Mesendoderm (in vitro differentiated cells): ENCODE measurements around the gene TAF11L14. TPM values are rescaled to one million over a fixed set of nuclear protein-coding genes. Genes with fewer than 3 reads are reported as not detected.
"Not testable (repeated sequence)": the region's sequence is repeated elsewhere in the genome, so short reads cannot be mapped to it uniquely, and the experiment has no call there.

Experiments
- DNase-seq: peaks from one replicate; pipeline ENCODE4 v3.0.0; 2013
- H2AK5ac ChIP-seq: 2 replicates; pipeline ENCODE4 v1.6.1; 2013; ENCODE audit warnings: low read length, inconsistent platforms
- H2BK120ac ChIP-seq: 2 replicates; pipeline ENCODE4 v1.6.1; 2013; ENCODE audit warnings: low read depth, mild to moderate bottlenecking, low read length, moderate library complexity, mixed read lengths
- H2BK15ac ChIP-seq: replicated peaks from 2 replicates; pipeline ENCODE4 v1.6.1; 2013; ENCODE audit warnings: low read depth, mild to moderate bottlenecking, moderate library complexity
- H2BK5ac ChIP-seq: 2 replicates; pipeline ENCODE4 v1.6.1; 2013; ENCODE audit warnings: low read length, inconsistent platforms
- H3K18ac ChIP-seq: 2 replicates; pipeline ENCODE4 v1.6.1; 2013; ENCODE audit warnings: mild to moderate bottlenecking, low read length, mixed read lengths
- H3K23ac ChIP-seq: one replicate; pipeline ENCODE4 v1.6.1; 2013; ENCODE audit warnings: low read length
- H3K27ac ChIP-seq: 2 replicates; pipeline ENCODE4 v1.5.1; 2013; ENCODE audit warnings: low read depth, mild to moderate bottlenecking, inconsistent platforms, low read length, moderate library complexity
- H3K27me3 ChIP-seq: 2 replicates; pipeline ENCODE4 v1.6.1; 2013; ENCODE audit warnings: low read length, control low read depth, mild to moderate bottlenecking, inconsistent platforms; ENCODE audit not compliant: insufficient read depth, poor library complexity
- H3K36me3 ChIP-seq: 2 replicates; pipeline ENCODE4 v1.6.1; 2013; ENCODE audit warnings: low read length, inconsistent platforms; ENCODE audit not compliant: control insufficient read depth, insufficient read depth
- H3K4ac ChIP-seq: one replicate; pipeline ENCODE4 v1.6.1; 2013; ENCODE audit warnings: low read depth, mild to moderate bottlenecking, low read length, moderate library complexity
- H3K4me1 ChIP-seq: 2 replicates; pipeline ENCODE4 v1.6.1; 2013; ENCODE audit warnings: low read depth, low read length, inconsistent platforms; ENCODE audit not compliant: control insufficient read depth
- H3K4me2 ChIP-seq: 2 replicates; pipeline ENCODE4 v1.6.1; 2013; ENCODE audit warnings: low read length
- H3K4me3 ChIP-seq: 2 replicates; pipeline ENCODE4 v1.5.1; 2013; ENCODE audit warnings: mild to moderate bottlenecking, low read length
- H3K56ac ChIP-seq: one replicate; pipeline ENCODE4 v1.6.1; 2013; ENCODE audit warnings: low read length
- H3K79me1 ChIP-seq: 2 replicates; pipeline ENCODE4 v1.6.1; 2013; ENCODE audit warnings: low read length, inconsistent platforms
- H3K79me2 ChIP-seq: 2 replicates; pipeline ENCODE4 v1.6.1; 2013; ENCODE audit warnings: mild to moderate bottlenecking, low read length; ENCODE audit not compliant: control insufficient read depth, insufficient read depth
- H3K9ac ChIP-seq: 2 replicates; pipeline ENCODE4 v1.6.1; 2013; ENCODE audit warnings: low read length, inconsistent platforms
- H4K5ac ChIP-seq: one replicate; pipeline ENCODE4 v1.6.1; 2013; ENCODE audit warnings: low read length
- H4K8ac ChIP-seq: one replicate; pipeline ENCODE4 v1.6.1; 2013; ENCODE audit warnings: low read depth, mild to moderate bottlenecking, control low read depth, low read length, moderate library complexity
- WGBS: extraction: QIAGEN DNeasy Blood & Tissue Kit; methylation state at CpG from one replicate; pipeline ENCODE4 v1.1.7; 2013; ENCODE audit warnings: low lambda C conversion rate, missing lambda C conversion rate; ENCODE audit not compliant: insufficient coverage; ENCODE audit errors: extremely low coverage; 5-methylcytosine and 5-hydroxymethylcytosine counted together
- polyA plus RNA-seq, 2 experiments: library from polyadenylated mRNA; stranded (reverse); fragments of 200-250 nt; gene quantifications; one replicate each; pipeline ENCODE4 v1.2.3, GENCODE V29; 2013

Gene TAF11L14
- not detected for polyA plus RNA-seq (2013, experiment 1 of 2)
- polyA plus RNA-seq (2013, experiment 2 of 2): not detected

GRCh38 chr5:17634160-17634559 is at the start of gene TAF11L14:
Gene TAF11L14, plus strand, starts transcription at chr5:17634460.
- Histone ChIP-seq H2BK5ac (no peak within 1 kb of the TSS), H3K4me1 (no peaks in the 10 kb centered on the region), H3K36me3 (no peaks in the 10 kb centered on the region), H3K4ac (no peak within 1 kb of the TSS), H3K9ac (no peak within 1 kb of the TSS), H4K8ac (no peak within 1 kb of the TSS), H3K4me3 (no peak within 1 kb of the TSS), H2AK5ac (no peak within 1 kb of the TSS), H2BK120ac (no peak within 1 kb of the TSS), H3K4me2 (no peak within 1 kb of the TSS), H3K56ac (no peak within 1 kb of the TSS), H4K5ac (no peak within 1 kb of the TSS), H3K23ac (no peak within 1 kb of the TSS), H3K79me1 (no peaks in the 10 kb centered on the region), H2BK15ac (no peak within 1 kb of the TSS), H3K18ac (no peak within 1 kb of the TSS), H3K79me2 (no peaks in the 10 kb centered on the region), H3K27me3 (no peaks in the 10 kb centered on the region), H3K27ac (no peak within 1 kb of the TSS)
- no peak for DNase-seq
- no CpG with 5 or more reads among the region's 5 CpGs for WGBS

- not testable (repeated sequence) for H3K9ac ChIP-seq, H3K79me1 ChIP-seq, H2AK5ac ChIP-seq, DNase-seq, H3K56ac ChIP-seq, H3K4me2 ChIP-seq, H2BK120ac ChIP-seq, H2BK15ac ChIP-seq, H3K23ac ChIP-seq, H4K8ac ChIP-seq, H4K5ac ChIP-seq, H3K18ac ChIP-seq, H3K4me1 ChIP-seq, H3K79me2 ChIP-seq, H3K27me3 ChIP-seq, H3K4me3 ChIP-seq, H3K36me3 ChIP-seq, H3K27ac ChIP-seq, H3K4ac ChIP-seq, H2BK5ac ChIP-seq
- no CpG with 5 or more reads among the region's 16 CpGs for WGBS
These were observed 48.6 kb upstream of the TAF11L14 start, which contains the start of gene TAF11L7 for GRCh38 chr5:17585658-17586057. Gene TAF11L7, minus strand, starts transcription at chr5:17585758.

GRCh38 chr5:17590860-17591259 is 43.4 kb upstream of the TAF11L14 start, which contains the start of gene TAF11L8:
Gene TAF11L8, minus strand, starts transcription at chr5:17590960.
- not testable (repeated sequence) for H4K5ac ChIP-seq, H3K9ac ChIP-seq, H3K79me2 ChIP-seq, H2AK5ac ChIP-seq, H3K4me2 ChIP-seq, H3K18ac ChIP-seq, H3K56ac ChIP-seq, H3K79me1 ChIP-seq, H3K27ac ChIP-seq, H3K23ac ChIP-seq, H3K4me1 ChIP-seq, H3K27me3 ChIP-seq, H2BK15ac ChIP-seq, DNase-seq, H3K4ac ChIP-seq, H3K4me3 ChIP-seq, H4K8ac ChIP-seq, H2BK120ac ChIP-seq, H3K36me3 ChIP-seq, H2BK5ac ChIP-seq
- no CpG with 5 or more reads among the region's 16 CpGs for WGBS

GRCh38 chr5:17594255-17594654 is 40.0 kb upstream of the TAF11L14 start, which contains the start of gene TAF11L9:
Gene TAF11L9, minus strand, starts transcription at chr5:17594394.
- DNase-seq, H2BK5ac ChIP-seq, H3K4me3 ChIP-seq, H4K5ac ChIP-seq, H3K27ac ChIP-seq, H4K8ac ChIP-seq, H3K36me3 ChIP-seq, H2BK120ac ChIP-seq, H2BK15ac ChIP-seq, H3K56ac ChIP-seq, H3K27me3 ChIP-seq, H3K9ac ChIP-seq, H3K4ac ChIP-seq, H3K79me2 ChIP-seq, H3K23ac ChIP-seq, H2AK5ac ChIP-seq, H3K4me1 ChIP-seq, H3K4me2 ChIP-seq, H3K18ac ChIP-seq, H3K79me1 ChIP-seq: not testable (repeated sequence)
- WGBS: no CpG with 5 or more reads among the region's 15 CpGs

GRCh38 chr5:17597728-17598127 is 36.5 kb upstream of the TAF11L14 start, which contains the start of gene TAF11L10:
Gene TAF11L10, minus strand, starts transcription at chr5:17597828.
- not testable (repeated sequence) for H2BK120ac ChIP-seq, H3K23ac ChIP-seq, DNase-seq, H3K56ac ChIP-seq, H3K27me3 ChIP-seq, H2AK5ac ChIP-seq, H3K79me1 ChIP-seq, H3K27ac ChIP-seq, H4K5ac ChIP-seq, H3K9ac ChIP-seq, H3K4me3 ChIP-seq, H3K36me3 ChIP-seq, H2BK15ac ChIP-seq, H4K8ac ChIP-seq, H3K79me2 ChIP-seq, H3K4me2 ChIP-seq, H2BK5ac ChIP-seq, H3K4ac ChIP-seq, H3K18ac ChIP-seq, H3K4me1 ChIP-seq
- WGBS: no CpG with 5 or more reads among the region's 15 CpGs

- not testable (repeated sequence) for H3K56ac ChIP-seq, H3K4me3 ChIP-seq, H3K4ac ChIP-seq, H2BK15ac ChIP-seq, H3K27ac ChIP-seq, H2AK5ac ChIP-seq, H4K8ac ChIP-seq, H3K4me2 ChIP-seq, H4K5ac ChIP-seq, DNase-seq, H3K79me1 ChIP-seq, H3K79me2 ChIP-seq, H3K4me1 ChIP-seq, H3K9ac ChIP-seq, H3K18ac ChIP-seq, H3K27me3 ChIP-seq, H2BK5ac ChIP-seq, H3K36me3 ChIP-seq, H2BK120ac ChIP-seq, H3K23ac ChIP-seq
- WGBS: no CpG with 5 or more reads among the region's 6 CpGs
These were observed 30.4 kb upstream of the TAF11L14 start, which contains the start of gene TAF11L11 for GRCh38 chr5:17603880-17604279. Gene TAF11L11, plus strand, starts transcription at chr5:17604183.
